Fibroblast of upper back skin (primary cell): ENCODE data around the gene SH3BP2.
A peak's percentile ranks its signal among the peaks of the same experiment; 100 is the strongest.

Experiments used
- DNase-seq: peaks from one replicate; pipeline ENCODE4 v3.0.0-alpha.2; 2013

Gene SH3BP2

DNA sequence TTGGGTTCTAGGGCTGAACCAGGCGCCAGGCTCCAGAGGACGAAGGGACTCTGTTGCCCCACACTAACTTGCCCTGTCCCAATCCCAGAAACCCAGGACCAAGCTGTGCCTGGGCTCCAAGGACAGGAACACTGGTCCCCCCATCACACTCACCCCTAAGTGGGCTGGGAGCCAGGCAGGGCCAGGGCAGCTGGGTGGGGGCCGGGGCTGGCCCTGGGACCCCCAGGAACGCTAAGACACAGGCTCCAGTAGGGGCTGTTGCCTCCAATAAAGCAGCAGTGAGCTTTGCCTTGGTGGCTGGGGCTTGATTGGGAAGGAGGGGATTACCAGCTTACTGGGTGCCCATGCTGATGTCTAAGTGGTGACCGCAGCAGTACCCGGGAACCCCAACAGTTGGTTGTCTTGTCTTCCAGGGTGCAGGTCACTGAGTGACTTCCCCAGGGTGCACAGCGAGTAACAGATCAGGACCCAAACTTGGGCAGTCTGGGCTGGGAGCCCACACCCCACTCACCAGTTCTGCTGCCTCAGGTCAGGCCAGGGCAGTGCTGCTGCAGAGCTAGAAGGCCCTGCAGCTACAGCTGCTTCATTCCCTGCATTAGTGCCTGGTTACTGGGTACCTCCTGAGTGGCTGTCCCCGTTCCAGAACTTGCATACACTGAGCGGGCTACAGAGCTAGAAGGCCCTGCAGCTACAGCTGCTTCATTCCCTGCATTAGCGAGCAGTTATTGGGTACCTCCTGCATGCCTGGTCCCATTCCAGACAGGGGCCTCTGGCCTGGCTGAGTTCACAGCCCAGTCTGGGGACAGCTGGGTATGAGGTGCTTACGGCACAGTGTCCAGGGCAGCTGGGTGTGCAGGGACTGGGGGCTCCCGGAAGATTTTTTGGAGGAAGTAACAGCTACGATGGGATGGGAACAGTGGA is 41.4 kb downstream of the SH3BP2 start:
- DNase-seq: no peak

GRCh38 chr4:2835978-2836377 is 43.1 kb downstream of the SH3BP2 start:
- DNase-seq: no peak

- DNase-seq: no peak
These were observed 43.5 kb downstream of the SH3BP2 start for GRCh38 chr4:2836391-2836859.

DNA sequence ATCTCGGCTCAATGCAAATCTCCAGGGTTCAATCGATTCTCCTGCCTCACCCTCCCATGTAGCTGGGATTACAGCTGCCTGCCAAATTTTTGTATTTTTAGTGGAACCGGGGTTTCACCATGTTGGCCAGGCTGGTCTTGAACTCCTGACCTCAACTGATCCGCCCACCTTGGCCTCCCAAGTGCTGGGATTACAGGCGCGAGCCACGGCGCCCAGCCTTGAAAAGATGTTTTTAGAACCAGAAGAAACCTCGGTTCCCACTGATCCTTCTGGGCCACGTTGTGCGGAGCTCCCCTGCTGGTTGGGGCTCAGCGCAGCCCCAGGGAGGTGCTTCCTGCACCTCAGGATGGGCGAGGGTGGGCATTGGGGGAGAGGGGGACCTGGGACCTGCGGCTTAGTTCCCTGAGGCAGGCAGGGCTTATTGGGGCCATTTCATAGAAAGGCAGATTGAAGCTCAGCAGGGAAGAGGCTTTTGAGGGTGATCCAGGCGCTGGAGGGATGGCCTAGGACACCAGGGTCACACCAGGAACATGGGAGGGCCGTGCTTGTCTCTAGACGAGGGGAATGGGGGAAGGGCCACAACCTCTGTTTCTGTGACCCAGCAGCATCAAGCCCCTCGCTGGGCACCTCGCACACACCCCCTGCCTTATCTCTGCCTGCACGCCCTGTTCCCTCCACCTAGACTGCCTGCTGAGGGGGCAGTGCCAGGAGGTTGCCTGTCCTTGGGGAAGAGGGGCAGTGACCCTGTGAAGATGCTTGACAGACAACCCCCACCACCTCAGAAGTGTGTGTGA is 44.4 kb downstream of the SH3BP2 start:
- no peak for DNase-seq

DNA sequence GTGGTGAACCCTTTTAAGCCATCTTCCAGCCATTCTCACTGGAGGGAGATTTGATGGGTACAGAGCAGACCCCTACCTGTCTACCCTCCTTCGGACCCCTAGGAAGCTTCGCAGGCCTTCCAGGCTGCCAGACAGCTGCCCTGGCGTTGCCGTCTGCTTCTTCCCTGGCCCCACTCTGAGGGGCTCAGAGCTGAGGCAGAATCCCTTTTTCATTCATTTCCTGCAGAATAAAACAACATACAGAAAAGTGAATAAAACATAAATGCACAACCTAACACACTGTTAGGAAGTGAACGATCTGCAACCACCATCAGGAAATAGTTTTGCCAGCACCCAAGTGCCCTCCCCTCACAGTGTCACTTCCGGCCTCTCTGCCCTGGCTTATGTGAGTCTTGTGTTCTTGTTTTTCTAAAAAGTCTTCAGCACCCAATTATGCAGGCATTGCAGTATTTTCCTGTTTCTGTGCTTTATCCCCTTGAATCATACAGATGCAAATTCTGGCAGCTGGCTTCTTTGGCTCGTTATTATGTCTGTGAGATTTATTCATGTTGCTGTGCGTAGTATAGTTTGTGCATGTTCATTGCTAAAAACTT is 45.1 kb downstream of the SH3BP2 start:
- peak; percentile 50 for DNase-seq

GRCh38 chr4:2839060-2839459 is 46.2 kb downstream of the SH3BP2 start:
- no peak for DNase-seq

DNA sequence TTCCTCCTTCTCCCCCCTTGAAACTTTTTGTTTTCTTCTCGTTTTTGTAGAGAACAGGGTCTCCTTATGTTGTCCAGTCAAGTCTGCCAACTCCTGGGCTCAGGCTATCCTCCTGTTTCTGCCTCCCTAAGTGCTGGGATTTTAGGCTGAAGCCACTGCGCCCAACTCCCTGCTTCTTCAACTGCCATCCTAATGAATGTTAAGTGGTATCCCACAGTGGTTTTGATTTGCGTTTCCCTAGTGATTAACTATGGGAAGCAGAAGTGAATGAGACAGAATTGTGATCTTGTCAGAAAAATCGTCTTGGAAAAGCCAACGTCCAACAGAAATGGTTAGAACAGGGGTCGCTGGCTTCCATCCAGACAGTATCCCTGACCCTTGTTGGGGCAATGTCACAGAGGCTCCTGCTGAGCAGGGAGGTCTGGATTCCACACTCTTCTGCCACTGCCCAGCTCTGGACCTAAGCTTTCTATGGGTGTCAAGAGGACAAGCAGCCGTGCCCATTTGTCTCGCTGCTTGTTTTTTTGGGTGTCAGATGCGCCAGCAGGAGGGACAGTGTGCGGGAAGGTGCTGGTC is 49.9 kb downstream of the SH3BP2 start:
- no peak for DNase-seq

GRCh38 chr4:2843263-2843940 is 50.5 kb downstream of the SH3BP2 start, which contains the start of gene ADD1:
ADD1 (plus strand) TSS chr4:2843844; CDS start chr4:2875916, 32,072 bp downstream.
- DNase-seq: peak; percentile 90

- DNase-seq: no peak
These were observed 51.2 kb downstream of the SH3BP2 start for GRCh38 chr4:2843941-2844584.

DNA sequence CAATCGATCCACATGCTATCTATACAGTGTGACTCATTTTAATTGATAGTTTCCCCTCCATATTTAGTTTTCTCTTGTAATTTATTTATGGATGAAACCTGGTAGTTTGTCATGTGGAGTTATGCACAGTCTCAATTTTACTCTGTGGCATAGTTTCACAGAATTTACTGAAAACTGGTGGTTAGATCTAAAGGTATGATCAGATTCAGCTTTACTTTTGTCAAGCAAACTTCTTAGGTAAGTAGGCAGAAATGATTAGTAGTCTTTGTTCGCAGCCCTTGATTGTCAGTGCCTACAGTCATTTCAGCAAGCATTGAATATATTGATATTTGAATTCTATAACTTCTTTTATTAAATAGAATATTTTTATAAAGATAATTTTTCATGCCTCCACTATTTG is 53.3 kb downstream of the SH3BP2 start:
- no peak for DNase-seq

DNA sequence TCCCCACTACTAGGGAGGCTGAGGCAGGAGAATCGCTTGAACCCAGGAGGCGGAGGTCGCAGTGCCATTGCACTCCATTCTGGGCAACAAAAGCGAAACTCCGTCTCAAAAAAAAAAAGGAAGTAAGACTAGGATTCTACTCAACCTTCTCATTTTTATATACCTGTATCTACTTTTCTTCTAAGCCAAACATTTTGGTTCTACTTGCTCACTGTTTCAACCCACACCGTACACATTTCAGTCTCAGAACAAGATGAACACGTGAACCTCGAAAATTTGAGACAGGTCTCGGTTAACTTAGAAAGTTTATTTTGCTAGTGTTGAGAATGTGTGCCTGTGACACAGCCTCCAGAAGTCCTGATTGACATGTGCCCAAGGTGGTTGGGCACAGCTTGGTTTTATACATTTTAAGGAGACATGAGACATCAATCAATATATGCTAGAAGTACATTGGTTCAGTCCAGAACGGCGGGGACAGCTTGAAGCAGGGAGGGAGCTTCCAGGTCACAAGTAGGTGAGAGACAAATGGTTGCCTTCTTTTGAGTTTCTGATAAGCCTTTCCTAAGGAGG is 54.5 kb downstream of the SH3BP2 start:
- no peak for DNase-seq

DNA sequence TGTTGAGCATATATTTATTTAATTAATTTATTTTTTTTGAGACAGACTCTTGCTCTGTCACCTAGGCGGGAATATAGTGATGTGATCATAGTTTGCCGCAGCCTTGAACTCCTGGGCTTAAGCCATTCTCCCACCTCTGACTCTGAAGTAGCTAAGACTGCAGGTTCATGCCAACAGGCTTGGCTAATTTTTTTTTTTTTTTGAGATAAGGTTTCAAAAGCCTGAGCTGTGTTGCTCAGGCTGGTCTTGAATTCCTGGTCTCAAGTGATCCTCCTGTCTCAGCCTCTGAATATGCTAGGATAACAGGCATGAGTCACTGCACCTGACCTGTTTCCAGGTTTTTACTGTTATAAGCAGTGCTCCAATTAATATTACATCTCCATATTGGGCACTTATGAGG is 55.6 kb downstream of the SH3BP2 start:
- DNase-seq: no peak

- peak; percentile 27 for DNase-seq
These were observed 56.6 kb downstream of the SH3BP2 start for GRCh38 chr4:2849267-2850152.

DNA sequence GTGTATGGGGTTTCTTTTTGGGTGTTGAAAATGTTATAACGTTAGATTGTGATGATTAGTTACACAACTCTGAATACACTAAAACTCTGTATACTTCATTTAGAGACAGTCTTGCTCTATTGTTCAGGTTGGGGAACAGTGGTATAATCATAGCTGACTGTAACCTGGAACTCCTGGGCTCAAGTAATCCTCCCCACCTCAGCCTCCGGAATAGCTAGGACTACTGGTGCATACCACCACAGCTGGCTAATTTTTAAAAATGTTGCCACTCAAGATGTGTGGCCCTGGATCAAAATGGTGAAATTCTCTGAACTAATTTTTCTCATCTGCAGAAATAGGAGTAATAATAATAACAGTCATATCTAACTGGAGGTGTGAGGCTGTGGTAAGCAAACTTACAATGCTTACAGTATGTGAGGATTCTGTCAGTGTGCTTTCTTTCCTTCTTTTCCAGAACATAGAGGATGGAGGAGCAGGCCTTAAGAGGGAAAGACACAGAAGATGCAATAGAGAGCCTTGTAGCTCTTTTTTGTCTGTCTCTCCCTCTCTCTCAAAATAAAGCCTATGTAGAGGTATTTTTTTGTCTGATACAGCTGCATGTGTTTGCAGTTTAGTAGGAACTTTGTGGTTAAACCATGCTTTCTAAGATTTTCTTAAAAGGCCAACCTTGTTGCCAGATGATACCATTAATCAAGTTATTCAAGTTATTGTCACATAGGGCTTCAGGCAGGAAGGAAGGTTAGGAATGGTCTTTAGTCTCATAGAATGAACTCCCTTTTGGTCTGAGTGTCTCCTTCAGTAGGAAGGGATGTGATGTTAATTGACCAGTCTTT is 58.3 kb downstream of the SH3BP2 start:
- DNase-seq: peak; percentile 68

DNA sequence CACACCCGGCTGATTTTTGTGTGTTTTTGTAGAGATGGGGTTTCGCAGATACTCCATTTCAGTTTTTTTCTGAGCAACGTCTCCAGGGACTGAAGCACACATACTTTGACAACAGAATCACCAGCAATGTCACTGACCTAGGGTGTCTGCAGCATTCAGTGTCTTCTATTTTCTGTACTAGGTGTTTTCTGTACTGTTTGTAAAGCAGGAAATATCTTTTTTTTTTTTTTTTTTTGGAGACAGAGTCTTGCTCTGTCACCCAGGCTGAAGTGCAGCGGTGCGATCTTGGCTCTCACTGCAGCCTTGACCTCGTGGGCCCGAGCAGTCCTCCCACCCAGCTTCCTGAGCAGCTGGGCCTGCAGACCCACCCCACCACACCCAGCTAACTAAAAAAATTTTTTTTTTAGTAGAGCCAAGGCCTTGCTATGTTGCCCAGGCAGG is 59.6 kb downstream of the SH3BP2 start:
- DNase-seq: no peak

DNA sequence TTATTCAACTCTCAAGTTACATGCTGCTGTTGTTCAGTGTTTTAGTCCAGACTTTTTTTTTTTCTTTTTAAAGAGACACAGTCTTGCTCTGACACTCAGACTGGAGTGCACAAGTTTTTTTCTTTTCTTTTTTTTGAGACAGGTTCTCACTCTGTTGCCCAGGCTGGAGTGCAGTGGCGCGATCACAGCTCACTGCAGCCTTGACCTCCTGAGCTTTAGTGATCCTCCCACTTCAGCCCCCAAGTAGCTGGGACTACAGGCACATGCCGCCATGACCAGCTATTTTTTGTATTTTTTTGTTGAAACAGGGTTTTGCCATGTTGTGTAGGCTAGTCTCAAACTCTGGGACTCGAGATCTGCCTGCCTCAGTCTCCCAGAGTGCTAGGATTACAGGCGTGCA is 62.7 kb downstream of the SH3BP2 start:
- DNase-seq: no peak

DNA sequence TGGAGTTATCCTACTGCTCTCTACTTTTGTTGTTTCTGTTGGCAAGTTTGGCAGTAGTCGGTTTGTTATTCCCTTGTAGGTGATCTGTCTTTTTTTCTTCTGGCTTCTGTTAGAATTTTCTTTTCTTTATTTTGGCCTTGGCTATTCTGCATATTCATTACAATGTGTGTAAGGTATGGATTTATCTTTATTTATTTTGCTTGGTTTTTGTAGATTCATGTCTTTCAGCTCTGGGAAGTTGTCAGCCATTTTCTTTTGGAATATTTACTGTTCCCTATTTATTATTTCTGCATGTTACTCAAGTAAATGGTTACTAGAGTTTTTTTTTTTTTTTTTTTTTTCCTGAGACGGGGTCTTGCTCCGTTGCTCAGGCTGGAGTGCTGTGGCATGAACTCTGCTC is 63.4 kb downstream of the SH3BP2 start:
- DNase-seq: no peak

DNA sequence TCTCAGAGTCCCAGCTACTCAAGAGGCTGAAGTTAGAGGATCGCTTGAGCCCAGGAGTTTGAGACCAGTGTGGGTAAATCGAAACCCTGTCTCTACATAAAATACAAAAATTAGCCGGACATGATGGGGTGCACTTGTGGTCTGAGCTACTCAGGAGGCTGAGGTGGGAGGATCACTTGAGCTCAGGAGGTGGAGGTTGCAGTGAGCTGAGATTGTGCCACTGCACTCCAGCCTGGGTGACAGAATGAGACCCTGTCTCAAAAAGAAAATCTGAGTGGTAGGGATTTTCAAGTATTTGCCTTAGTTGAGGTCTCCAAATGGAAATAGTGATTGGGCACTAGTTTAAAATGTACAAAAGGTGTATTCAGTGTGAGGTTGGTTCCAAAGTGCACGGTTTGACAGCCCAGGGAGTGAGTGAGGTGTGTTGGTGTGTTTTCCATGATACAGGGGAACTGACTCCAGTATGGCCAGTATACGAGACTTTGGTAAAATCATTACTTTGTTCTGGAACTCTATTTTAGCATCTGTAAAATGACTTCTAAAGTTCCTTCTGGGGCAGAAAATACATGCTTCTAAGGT is 64.6 kb downstream of the SH3BP2 start:
- no peak for DNase-seq
